Activated CD8-positive, alpha-beta memory T cell treated with anti-CD3 and anti-CD28 coated beads, Interleukin-2, amount 50 U/mL, for 48 hours (primary cell): ENCODE measurements around the gene EIF5B.

ENCODE experiments used
- DNase-seq: peaks from one replicate; pipeline ENCODE4 v3.0.0-alpha.2; 2020

EIF5B gene

GRCh38 chr2:99374747-99375146, 37.6 kb downstream of the EIF5B start:
- DNase-seq = no peak

- DNase-seq = no peak
These were observed 39.2 kb downstream of the EIF5B start for GRCh38 chr2:99376254-99376864.

- no peak for DNase-seq
These were observed 40.7 kb downstream of the EIF5B start for GRCh38 chr2:99377879-99378278.

- no peak for DNase-seq
These were observed 43.3 kb downstream of the EIF5B start for GRCh38 chr2:99380376-99381010.

GRCh38 chr2:99382143-99382542, 45.0 kb downstream of the EIF5B start:
- DNase-seq = no peak

GRCh38 chr2:99386011-99386410, 48.8 kb downstream of the EIF5B start:
- DNase-seq = no peak

- no peak for DNase-seq
These were observed 51.7 kb downstream of the EIF5B start for GRCh38 chr2:99388892-99389291.

- no peak for DNase-seq
These were observed 52.2 kb downstream of the EIF5B start for GRCh38 chr2:99389371-99389770.

- no peak for DNase-seq
These were observed 52.8 kb downstream of the EIF5B start for GRCh38 chr2:99389946-99390345.

GRCh38 chr2:99395589-99396130, 58.5 kb downstream of the EIF5B start:
- DNase-seq = no peak

GRCh38 chr2:99397266-99397920, 60.2 kb downstream of the EIF5B start:
- no peak for DNase-seq

- no peak for DNase-seq
These were observed 61.1 kb downstream of the EIF5B start for GRCh38 chr2:99398303-99398702.

- DNase-seq = no peak
These were observed 61.9 kb downstream of the EIF5B start for GRCh38 chr2:99399063-99399462.

- no peak for DNase-seq
These were observed 62.6 kb downstream of the EIF5B start for GRCh38 chr2:99399795-99400194.

GRCh38 chr2:99401841-99402240, 64.7 kb downstream of the EIF5B start:
- DNase-seq = no peak

GRCh38 chr2:99403084-99403483, 65.9 kb downstream of the EIF5B start:
- no peak for DNase-seq

- no peak for DNase-seq
These were observed 66.3 kb downstream of the EIF5B start for GRCh38 chr2:99403524-99403923.

GRCh38 chr2:99404039-99404796, 67.0 kb downstream of the EIF5B start:
- DNase-seq = no peak

GRCh38 chr2:99404797-99405669, 67.8 kb downstream of the EIF5B start:
- no peak for DNase-seq

- no peak for DNase-seq
These were observed 68.9 kb downstream of the EIF5B start for GRCh38 chr2:99406137-99406536.

GRCh38 chr2:99410276-99410675, 73.1 kb downstream of the EIF5B start:
- DNase-seq = no peak

- no peak for DNase-seq
These were observed 77.4 kb downstream of the EIF5B start for GRCh38 chr2:99414566-99414965.
